Activated CD8-positive, alpha-beta memory T cell treated with anti-CD3 and anti-CD28 coated beads, Interleukin-2, amount 50 U/mL, for 48 hours (primary cell): ENCODE data around the gene PID1.
"Not testable (repeated sequence)": the region's sequence is repeated elsewhere in the genome, so short reads cannot be mapped to it uniquely, and the experiment has no call there.

ENCODE experiments used
- DNase-seq: peaks from one replicate; pipeline ENCODE4 v3.0.0-alpha.2; 2020

PID1 gene

GRCh38 chr2:229104025-229104424, 167.1 kb downstream of the PID1 start:
- DNase-seq = no peak

GRCh38 chr2:229101314-229101713, 169.8 kb downstream of the PID1 start:
- no peak for DNase-seq

- DNase-seq = no peak
Measured at GRCh38 chr2:229099231-229099630, 171.9 kb downstream of the PID1 start.

GRCh38 chr2:229098801-229099200, 172.3 kb downstream of the PID1 start:
- no peak for DNase-seq

GRCh38 chr2:229096409-229097066, 174.5 kb downstream of the PID1 start:
- no peak for DNase-seq

GRCh38 chr2:229095472-229095871, 175.6 kb downstream of the PID1 start:
- DNase-seq = no peak

DNA sequence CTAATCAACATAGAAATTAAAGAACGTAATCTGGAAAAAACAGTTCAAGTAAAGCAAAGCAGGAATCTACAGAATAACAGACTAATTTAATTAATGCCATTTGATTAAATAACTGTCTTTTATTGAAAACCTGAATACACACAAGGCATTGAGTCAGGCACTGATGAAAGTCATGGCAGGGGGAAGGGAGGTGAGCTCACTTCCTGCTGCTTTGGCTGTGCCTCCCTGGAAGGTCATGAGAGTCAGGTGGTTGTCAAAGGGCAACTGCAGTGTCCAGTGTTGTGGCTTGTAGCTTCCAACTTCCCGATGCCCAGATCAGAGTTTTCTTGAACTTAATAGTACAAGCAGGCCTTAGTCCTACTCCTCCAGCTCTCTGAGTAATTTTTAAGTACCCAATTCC, 180.9 kb downstream of the PID1 start:
- no peak for DNase-seq

DNA sequence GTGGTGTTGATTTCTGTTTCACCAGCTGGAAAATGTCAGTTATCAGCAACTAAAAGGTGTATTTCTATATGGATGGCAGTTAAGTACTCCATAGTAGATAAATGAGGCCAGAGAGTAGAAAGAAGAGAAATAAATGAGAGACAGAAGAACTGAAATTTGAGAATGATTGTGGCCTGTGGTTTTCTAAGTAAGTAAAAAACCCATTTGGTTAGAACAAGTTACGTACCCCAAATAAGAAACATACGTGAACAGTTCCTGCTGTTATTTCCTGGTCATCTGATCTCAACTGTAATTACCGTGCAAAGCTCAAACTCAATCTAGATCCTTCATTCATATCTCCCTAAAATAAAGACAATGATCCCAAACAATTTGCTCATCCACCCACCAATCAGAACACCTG, 181.3 kb downstream of the PID1 start:
- DNase-seq = no peak

DNA sequence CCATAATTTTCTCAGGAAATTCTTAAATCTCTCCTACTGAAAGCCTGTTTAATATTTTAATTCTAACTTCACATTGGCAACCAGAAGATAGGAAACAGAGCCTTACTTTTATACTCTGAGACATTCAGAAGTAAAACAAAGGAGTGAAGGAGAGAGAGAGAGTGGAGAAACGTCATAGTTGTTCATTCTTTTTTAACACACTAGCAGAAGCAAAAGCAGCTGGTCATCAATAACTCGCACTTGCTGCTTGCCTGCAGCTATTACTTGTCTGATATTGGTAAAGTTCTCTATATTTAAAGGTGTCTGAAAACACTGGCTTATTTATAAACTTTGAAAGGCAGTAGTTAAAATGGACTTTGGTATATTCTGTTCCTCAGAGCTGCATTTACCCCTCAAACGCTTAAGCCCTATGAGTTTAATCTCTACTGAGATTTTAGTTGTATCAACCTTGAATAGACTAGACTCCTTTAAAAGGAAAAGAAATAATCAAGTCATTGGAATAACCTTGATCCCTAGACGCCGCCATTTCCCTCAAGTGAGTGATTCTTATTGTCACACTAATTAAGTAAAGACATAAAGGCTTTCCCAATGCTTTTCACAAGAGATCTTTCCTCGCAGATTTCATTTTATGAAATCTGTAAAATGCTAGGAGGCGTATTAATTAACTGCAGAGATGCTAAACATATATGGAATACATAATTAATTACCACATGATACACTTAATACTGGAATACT, 182.0 kb downstream of the PID1 start:
- DNase-seq = no peak

DNA sequence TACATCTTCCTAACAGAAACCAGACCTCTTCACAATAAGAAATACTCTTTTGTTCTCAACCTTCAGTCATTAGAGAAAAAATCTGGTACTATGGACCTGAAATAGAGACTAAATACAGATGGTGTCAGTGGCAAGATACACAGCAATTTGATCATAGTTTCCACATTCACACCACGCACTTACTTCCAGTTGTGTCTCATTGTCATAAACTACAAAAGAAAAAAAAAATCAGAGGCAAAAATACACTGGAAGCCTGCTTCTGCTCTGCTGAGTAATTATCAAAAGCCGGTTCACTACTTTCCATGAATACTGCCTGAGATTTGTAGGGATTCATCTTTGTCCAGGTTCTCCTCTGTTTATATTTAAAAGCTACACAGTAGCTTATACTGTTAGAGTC, 182.6 kb downstream of the PID1 start:
- no peak for DNase-seq

GRCh38 chr2:229087843-229088516, 183.1 kb downstream of the PID1 start:
- no peak for DNase-seq

DNA sequence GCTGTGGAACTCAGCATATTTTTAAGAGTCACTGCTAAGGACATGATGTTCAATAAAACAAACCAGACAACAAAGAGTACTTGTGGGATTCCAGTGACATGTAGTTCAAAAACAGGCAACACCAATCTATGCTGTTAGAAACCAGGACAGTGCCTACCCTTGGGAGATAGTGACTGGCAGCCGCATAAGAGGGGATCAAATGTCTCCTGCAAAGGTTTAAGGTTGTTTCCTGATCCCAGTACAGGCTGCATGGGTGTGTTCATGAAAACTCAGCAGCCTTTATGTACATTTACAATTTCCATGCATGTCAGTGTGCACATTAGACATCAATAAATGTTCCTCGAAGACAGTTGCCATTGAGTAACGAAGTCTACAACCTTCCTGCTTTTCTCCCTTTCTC, 183.8 kb downstream of the PID1 start:
- no peak for DNase-seq

DNA sequence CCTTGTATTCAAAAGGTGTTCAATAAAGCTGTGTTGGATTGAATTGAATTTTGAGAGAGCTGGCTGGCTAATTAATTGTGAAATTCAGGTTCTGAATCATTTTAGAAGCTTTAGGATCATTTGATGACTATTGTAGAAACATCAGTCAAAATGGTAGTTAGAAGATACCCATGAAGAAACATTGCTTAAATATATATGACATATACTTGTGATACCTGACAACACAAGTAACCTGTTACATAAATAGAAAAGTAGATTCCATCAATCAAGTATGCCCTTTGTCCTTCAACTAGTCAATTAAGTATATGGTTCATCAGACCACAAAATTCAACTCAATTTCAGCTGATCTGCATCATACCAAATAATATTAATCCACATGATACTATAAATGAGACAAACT, 185.6 kb downstream of the PID1 start:
- DNase-seq = no peak

DNA sequence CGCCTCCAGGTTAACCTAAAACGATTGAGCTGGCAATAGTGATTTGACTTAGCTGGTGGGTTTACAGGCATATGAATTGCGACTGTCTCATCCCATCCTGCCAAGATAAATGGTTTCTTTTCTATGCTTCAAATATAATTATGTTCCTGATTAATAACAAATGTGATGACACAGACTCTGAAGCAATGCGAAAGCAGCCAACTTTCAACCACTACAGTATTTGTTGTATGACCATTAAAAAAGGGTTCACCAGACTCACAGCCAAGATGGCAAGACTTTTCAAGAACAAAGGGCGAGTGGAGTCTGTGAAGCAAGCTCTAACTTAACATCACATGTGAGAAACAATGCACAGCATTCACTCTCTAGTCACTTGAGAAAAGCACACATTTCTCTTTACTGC, 186.6 kb downstream of the PID1 start:
- no peak for DNase-seq

- no peak for DNase-seq
Measured at GRCh38 chr2:229083606-229084340, 187.3 kb downstream of the PID1 start.

DNA sequence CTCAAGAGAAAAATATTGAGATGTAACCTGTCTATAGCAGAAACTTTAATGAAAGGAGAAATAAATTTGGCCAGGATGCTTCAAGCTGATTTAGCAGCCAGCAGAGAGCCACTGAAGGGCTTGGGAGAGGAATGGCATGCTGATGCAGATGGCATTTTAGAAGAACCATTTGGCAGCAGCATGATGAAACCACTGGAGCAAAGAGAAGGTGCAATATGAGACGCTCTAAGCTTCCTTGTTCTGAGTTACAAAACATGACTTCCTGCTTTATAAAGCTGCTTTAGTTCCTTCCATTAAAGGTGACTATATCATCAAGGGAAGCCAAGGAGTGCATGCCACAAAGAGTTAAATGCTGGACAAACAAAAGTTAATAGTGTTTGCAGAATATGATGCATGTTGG, 189.7 kb downstream of the PID1 start:
- no peak for DNase-seq

DNA sequence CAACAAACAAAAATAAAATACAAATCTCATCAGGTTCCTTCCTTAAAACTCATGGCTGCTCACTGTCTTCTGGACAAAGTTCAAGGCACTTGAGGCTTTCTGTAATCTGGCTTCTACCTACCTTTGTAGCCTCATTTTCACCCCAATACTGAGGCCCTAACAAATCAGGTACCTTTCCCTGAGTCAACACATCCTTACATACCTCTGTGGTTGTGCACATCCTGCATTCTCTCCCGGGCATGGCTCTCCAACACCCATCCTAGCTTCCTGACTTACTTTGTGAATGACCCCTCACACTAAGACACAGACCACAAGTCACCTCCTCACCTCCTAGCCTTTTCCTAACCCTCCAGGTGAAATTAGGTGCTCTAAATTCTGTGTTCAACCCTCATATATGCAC, 190.9 kb downstream of the PID1 start:
- no peak for DNase-seq

DNA sequence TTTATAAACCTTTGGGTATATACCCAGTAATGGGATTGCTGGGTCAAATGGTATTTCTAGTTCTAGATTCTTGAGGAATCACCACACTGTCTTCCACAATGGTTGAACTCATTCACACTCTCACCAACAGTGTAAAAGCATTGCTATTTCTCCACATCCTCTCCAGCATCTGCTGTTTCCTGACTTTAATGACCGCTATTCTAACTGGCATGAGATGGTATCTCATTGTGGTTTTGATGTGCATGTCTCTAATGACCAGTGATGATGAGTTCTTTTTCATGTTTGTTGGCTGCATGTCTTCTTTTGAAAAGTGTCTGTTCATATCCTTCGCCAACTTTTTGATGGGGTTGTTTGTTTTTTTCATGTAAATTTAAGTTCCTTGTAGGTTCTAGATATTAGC, 194.2 kb downstream of the PID1 start:
- DNase-seq = not testable (repeated sequence)

DNA sequence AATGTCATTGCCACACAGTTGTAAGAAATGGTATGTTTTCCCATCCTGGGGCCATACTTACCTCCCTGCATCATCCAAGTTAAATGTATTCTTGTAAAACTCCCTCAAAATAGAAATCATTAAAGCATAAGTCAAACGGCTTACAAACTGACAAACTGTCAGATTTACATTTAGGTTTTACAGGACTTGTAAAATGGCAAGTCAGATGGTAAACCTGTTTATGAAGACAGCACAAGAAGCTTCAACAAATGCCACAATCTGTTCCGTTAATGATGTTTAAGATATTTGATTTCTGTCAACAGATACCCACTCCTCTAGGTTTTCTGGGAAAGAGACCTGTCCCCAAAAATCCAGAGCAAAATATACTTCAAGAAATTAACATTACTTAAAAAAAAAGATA, 197.2 kb downstream of the PID1 start:
- DNase-seq = no peak

GRCh38 chr2:229071292-229071976, 199.7 kb downstream of the PID1 start:
- DNase-seq = no peak

DNA sequence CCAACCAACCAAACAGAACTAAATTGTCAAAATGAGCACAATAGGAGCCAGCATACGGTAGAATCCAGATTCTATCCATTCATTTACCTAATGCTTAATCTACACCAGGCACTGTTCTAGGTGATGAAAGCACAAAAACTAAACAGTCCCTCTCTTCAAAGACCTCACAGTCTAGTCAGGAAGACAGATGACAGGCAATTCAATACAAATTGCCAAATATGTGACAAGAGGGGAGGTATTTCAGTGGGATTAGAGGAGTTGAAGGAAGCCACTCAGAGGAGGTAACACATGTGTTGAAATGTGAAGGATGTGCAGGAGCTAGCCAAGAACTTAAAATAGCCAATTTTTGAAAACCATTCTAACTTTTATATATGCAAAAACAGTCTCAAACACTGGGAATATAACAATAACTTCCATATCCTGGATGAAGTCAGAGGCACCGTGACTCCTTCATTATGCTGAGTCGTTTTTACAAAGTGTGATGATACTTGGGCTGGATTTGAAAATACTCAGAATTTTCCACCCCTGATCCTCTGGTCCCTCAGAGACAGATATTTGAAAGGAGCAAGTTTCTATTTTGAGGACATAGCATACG, 204.9 kb downstream of the PID1 start:
- DNase-seq = no peak

DNA sequence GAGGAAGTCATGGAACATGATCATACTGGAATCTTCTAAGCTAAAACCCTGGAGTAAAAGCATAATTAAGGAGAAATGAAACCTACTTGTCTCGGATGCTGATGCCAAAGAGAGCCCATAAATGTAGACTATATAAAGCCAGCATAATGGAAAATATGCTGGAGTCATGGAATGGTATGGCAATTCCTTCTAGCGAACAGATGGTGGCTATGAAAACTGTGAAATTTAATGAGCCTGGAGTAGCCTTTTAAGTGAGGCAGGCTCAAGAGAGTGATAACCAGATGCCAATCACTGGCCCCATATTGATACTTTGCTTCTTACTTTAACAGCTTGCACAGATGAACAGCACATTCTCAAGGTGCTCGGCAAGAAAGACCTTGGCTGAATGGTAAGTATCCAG, 206.3 kb downstream of the PID1 start:
- DNase-seq = no peak

DNA sequence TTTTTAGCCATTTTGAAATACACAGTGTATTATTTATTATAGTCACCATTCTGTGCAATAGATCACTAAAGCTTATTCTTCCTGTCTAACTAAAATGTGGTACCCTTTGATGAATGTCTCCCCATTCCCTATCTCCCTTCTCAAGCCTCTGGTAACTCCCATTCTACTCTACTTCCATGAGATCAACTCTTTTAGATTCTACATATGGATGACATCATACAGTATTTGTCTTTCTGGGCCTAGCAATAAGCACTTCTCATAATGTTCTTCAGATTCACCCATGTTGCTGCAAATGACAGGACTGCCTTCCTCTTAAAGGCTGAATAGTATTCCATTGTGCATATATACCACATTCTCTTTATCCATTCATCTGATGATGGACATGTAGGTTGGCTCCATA, 210.9 kb downstream of the PID1 start:
- no peak for DNase-seq
